Measurements from ENCODE around the gene NPIPA1.
"Not testable (repeated sequence)": the region's sequence is repeated elsewhere in the genome, so short reads cannot be mapped to it uniquely, and the experiment has no call there.

Gene NPIPA1

DNA sequence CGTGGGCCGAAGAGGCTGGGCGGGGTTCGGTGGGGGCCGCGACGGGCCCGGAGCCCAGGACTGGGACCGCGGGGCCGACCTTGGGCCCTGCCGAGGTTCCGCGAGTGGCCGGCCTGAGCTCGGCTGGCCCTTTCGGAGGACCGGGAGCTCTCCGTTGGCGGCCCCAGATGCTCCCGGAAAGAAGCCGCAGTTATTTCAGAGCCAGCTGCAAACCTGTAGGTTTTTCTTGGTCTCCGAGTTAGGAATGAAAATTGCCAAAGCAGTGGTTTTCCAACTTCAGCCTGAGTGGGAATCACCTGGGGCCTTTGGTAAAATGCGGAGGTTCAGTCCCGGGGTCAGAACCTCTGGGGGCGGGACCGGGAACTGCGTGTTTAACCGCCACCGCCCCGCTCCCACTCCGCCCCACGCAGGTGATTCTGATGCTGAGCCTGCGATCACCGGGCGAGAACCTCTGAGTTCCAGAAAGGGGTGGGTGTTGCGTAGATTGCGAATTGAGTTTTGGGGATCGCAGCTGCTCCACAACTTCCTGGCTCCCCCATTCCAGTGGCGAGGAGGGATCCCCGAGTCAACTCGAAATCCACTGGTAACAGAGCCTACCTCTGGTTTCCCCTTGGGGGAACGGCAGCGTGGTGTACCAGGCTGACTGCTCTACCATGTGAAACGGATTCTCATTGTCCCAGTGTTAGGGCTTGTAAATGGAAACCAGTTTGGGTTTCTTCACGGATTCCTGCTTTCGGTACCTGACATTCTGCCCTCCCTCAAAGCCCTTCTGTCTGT is 38.4 kb downstream of the NPIPA1 start:
- Histone ChIP-seq H3K27ac (peak overlapping the region; percentile 87 to 99 (median 95)), H3K4me3 (peak overlapping the region; percentile 92 to 100 (median 99))

DNA sequence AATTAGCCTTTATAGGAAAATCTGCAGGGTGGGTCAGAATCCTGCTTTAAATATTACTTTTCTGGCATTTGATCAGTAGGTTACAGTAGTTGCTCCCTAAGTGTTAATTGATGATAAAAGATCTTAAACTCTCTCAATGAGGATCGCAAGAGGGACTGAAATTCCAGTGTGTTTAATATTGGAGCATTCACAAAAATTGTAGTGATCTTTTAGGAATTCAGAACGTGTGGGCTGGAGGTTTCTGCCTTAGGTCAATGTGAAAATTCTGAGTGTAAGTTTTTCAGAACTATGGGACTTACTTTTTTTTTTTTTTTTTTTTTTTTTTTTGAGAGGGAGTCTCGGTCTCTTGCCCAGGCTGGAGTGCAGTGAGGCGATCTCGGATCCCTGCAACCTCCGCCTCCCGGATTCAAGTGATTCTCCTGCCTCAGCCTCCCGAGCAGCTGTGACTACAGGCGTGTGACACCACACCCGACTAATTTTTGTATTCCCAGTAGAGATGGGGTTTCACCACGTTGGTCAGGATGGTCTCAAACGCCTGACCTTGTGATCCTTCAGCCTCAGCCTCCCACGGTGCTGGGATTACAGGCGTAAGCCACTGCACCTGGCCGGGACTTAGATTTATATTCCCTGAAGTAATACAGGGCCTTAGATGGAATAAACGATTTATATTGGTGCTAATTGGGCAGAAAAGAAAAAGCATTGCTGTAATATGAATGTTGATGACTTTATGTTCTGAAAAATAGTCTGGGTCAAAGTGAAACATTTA is 39.9 kb downstream of the NPIPA1 start:
- H3K4me3 ChIP-seq, H3K27ac ChIP-seq: not testable (repeated sequence)

DNA sequence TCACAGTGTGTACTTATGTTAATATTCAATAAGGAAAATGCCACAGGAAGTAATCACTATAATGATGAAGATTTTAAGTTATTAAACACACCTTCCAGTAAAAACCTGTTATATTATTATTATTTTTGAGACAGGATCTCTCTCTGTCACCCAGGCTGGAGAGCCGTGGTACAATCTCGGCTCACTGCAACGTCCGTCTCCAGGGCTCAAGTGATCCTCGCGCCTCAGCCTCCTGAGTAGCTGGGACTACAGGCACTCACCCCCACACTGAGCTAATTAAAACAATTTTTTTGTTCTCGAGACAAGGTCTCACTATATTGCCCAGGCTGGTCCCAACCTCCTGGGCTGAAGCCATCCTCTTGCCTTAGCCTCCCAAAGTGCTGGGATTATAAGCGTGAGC is 41.0 kb downstream of the NPIPA1 start:
- not testable (repeated sequence) for H3K4me3 ChIP-seq, H3K27ac ChIP-seq

DNA sequence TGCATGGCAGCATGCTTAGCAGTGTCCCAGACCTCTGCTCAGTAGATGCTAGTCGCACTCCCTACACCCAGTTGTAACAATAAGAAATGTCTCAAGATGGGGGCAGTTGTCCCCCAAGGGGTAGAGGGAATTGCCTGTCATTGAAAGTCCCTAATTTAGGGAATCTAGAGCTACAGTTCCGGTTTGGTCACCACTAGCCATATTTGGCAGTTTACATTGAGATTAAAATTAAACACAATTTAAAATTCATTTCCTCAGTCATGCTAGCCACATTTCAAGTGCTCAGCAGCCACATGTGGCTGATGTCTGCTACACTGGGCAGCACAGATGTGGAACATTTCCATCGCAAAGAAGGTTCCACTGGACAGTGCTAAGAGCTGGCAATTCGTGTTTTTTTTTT is 41.7 kb downstream of the NPIPA1 start:
- H3K4me3 ChIP-seq, H3K27ac ChIP-seq: not testable (repeated sequence)

DNA sequence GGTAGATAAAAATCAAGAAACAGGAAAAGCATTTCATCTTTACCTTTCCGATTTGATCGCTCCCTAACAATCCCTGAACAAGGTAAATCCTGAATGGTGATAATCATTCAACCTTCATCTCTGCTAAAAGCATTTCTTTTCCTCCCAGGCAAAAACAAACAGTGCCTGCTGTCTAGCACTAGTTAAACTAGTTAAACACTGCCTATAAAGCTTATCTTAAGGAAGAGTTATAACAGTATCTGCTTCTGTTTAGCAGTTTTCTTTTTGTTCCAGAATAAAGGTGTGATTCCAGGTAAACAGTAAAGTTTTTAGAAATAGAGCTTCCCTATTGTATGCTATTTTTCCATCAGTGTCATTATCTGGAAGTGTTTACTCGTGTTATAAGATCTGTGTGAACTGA is 44.0 kb downstream of the NPIPA1 start:
- not testable (repeated sequence) for H3K4me3 ChIP-seq

DNA sequence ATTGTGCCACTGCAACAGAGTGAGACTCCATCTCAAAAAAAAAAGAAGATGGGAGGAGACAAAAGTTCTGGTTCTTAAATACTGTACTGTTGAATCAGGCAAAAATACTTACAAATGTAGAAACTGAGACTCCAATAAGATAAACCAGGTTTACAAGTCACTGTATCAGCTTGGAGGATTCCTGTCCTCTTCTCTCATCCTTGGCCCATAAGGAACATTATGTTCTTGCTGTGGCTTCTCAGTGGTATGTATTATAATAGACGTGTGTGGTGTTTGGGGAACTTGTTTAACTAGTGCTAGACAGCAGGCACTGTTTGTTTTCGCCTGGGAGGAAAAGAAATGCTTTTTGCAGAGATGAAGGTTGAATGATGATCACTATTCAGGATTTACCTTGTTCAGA is 45.3 kb downstream of the NPIPA1 start:
- not testable (repeated sequence) for H3K27ac ChIP-seq

More for the DNA sequence above, 44.0 kb downstream of the NPIPA1 start:
- not testable (repeated sequence) for H3K27ac ChIP-seq

DNA sequence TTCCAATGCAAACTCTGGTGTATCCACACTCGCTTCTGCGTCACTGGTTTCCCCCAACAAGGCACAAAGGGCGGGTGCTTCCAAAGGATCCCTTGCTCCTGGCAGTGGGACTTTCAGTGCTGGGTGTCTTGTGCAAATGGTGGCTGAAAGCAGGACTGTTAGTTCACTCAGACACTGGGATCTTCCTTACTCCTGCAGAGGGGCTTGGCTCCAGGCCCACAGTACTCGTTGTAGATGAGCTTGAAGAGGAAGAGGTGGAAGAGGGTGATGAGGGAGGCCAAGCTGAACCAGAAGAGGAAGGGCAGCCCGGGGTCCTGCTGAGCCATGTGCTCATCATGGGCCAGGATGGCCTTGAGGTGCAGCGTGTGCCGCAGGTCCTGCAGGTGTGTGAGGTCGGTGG is 50.8 kb downstream of the NPIPA1 start:
- not testable (repeated sequence) for H3K27ac ChIP-seq

More for the DNA sequence above, 45.3 kb downstream of the NPIPA1 start:
- H3K4me3 ChIP-seq, result not testable (repeated sequence)

DNA sequence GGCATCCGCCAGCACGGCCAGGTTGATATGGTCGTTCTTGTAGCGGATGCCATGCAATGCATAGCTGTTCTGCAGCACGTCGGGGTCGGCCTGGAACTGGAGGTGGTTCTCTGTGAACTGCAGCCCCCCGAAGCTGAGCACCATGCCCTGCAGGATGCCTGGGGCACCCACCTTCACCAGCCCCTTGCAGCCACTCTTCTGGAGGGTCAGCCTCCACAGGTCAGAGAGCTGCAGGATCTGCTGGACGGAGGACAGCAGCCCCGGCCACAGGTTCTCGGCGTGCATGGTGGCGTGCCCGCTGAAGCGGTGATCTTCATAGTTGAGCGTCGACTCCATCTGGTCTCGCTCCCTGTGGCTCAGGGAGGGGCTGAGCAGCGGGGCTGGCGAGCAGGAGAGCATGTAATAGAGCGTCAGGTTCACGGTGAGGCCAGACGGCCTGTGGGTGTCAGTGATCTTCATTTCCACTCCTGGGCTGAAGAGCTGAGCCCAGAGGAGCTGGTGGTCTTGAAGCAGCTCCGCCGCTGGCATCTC is 51.5 kb downstream of the NPIPA1 start:
- not testable (repeated sequence) for H3K27ac ChIP-seq, H3K4me3 ChIP-seq

More for the DNA sequence above, 50.8 kb downstream of the NPIPA1 start:
- not testable (repeated sequence) for H3K4me3 ChIP-seq

DNA sequence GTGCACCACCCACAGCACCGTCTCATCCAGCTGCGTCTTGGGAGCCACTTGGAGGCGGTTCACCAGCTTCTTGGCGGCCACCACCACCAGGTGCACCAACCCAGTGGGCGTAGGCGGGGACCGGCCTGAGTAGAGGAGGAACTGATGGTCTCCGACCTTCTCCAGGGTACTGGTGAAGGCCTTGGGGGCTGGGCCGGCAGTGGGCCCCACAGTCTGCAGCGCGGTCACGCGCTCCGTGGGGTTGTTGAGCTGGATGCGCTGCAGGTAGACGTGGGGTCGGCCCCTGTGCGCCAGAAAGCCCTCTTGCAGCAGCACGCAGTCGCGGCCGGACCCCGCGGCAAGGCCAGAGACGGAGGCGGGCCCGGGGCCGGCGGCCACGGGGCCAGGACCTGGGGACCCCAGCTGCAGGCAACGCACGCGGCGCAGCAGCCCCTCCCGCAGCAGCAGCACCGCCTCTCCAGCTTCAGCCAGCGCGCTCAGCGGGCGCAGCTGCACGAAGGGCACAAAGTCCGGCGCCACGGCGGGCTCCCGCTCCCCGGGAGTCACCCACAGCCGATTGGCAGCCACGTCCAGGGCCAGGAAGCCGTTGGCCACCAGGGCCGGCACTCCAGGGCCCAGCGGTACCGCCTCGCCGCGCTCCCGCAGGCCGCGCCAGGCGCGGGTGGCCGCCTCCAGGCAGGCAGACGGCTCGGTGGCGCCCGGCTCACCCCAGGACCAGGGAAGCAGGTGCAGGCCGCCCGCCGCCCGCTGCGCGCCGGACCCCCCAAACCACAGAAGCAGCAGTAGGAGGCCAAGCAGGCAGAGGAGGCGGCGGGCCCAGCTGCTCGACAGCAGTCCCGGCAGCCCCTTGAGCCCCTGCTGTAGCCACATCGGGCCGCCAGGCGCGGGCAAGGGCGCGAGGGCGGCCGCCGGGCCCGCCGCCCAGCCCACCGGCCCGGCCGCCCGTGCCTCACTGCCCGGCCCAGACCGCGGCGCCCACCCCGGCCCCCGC is 52.3 kb downstream of the NPIPA1 start:
- H3K4me3 ChIP-seq, result not testable (repeated sequence)

DNA sequence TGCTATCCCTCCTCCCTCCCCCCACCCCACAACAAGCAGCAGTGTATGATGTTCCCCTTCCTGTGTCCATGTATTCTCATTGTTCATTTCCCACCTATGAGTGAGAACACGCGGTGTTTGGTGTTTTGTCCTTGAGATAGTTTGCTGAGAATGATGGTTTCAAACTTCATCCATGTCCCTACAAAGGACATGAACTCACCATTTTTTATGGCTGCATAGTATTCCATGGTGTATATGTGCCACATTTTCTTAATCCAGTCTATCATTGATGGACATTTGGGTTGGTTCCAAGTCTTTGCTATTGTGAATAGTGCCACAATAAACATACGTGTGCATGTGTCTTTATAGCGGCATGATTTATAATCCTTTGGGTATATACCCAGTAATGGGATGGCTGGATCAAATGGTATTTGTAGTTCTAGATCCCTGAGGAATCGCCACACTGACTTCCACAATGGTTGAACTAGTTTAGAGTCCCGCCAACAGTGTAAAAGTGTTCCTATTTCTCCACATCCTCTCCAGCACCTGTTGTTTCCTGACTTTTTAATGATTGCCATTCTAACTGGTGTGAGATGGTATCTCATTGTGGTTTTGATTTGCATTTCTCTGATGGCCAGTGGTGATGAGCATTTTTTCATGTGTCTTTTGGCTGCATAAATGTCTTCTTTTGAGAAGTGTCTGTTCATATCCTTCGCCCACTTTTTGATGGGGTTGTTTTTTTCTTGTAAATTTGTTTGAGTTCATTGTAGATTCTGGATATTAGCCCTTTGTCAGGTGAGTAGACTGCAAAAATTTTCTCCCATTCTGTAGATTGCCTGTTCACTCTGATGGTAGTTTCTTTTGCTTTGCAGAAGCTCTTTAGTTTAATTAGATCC is 56.3 kb downstream of the NPIPA1 start:
- not testable (repeated sequence) for H3K4me3 ChIP-seq, H3K27ac ChIP-seq

More for the DNA sequence above, 52.3 kb downstream of the NPIPA1 start:
- H3K27ac ChIP-seq, result not testable (repeated sequence)

DNA sequence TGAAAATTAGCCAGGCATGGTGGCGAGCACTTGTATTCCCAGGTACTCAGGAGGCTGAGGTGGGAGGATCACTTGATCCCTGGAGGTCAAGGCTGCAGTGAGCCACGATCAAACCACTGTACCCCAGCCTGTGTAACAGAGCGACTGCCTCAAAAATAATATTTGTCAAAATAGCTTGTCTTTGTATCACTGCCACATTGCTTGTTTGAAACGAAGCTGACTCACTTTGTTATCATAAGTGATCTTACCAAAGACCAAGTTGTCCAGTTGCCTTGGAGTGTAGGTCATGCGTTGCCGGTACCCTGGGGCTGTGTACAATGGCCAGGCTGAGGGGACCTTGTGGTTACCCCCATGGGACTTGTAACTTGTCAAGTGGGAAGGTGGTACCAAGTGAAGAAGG is 59.5 kb downstream of the NPIPA1 start:
- not testable (repeated sequence) for H3K27ac ChIP-seq, H3K4me3 ChIP-seq

DNA sequence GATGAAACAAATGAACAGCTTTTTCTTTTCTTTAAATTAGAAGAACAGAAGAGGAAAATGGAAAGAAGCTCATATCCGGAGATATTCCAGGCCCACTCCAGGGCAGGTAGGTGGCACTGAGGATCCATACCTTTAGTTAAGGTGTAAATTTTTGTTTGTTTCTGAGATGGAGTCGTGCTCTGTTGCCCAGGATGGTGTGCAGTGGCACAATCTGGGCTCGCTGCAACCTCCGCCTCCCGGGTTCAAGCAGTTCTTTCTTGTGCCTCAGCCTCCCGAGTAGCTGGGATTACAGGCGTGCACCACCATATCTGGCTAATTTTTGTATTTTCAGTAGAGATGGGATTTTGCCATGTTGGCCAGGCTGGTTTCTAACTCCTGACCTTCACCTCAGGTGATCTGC is 61.1 kb downstream of the NPIPA1 start:
- not testable (repeated sequence) for H3K4me3 ChIP-seq, H3K27ac ChIP-seq

DNA sequence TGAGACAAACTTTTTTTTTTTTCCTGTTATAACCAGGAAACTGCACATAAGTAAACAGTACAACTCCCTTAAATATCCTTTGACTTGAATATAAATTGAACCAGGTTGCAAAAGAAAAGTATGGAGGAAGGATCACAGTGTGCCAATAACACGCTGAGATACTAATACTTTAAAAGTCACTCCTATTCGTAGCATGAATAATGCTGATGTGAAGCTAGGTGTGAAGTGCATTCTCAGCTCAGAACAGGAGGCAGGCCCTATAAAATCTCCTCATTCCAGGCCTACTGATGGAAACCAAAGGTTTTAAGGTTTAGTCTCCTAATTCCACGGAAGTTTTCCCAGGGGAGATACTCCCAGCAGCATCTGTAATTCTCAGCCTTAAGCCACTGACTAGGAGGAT is 62.6 kb downstream of the NPIPA1 start:
- H3K27ac ChIP-seq, result not testable (repeated sequence)

More for the DNA sequence above, 62.6 kb downstream of the NPIPA1 start:
- H3K4me3 ChIP-seq, result not testable (repeated sequence)
